K562 (cell line): ENCODE data around the gene ROPN1L. TPM values are rescaled to one million over a fixed set of nuclear protein-coding genes. Genes with fewer than 3 reads are reported as not detected.

ENCODE experiments used
- ARNT ChIP-seq, 2 experiments: fragments of 450-650 bp; IDR thresholded peaks; 2 replicates each; pipeline ENCODE4 v1.6.1; 2016; ENCODE audit warnings: mild to moderate bottlenecking in 1 of 2
- ATF3 ChIP-seq, 2 experiments: fragments of 450-650 bp in 1 of 2; sonication (generic) in 1 of 2; formaldehyde crosslinking in 1 of 2; IDR thresholded peaks in 1 of 2; conservative IDR thresholded peaks in 1 of 2; 2 replicates each; pipeline versions ENCODE4 v1.6.1 to v1.8.1; 2016 to 2023; ENCODE audit warnings: mild to moderate bottlenecking in 2 of 2, moderate library complexity in 2 of 2, inconsistent platforms in 1 of 2, missing genetic modification reagents in 1 of 2
- ELF1 ChIP-seq: fragments of 200-800 bp; sonication (Bioruptor generic); IDR thresholded peaks from 2 replicates; pipeline ENCODE4 v1.6.1; 2016; ENCODE audit warnings: missing genetic modification characterization, missing compliant biosample characterization
- ESRRA ChIP-seq: fragments of 450-650 bp; IDR thresholded peaks from 2 replicates; pipeline ENCODE4 v1.6.1; 2014; ENCODE audit warnings: low read depth, mild to moderate bottlenecking, moderate library complexity, borderline replicate concordance
- FOXA1 ChIP-seq: fragments of 450-650 bp; IDR thresholded peaks from 2 replicates; pipeline ENCODE4 v1.6.1; 2016; ENCODE audit warnings: mild to moderate bottlenecking, borderline replicate concordance
- HDAC2 ChIP-seq: fragments of 450-650 bp; IDR thresholded peaks from 2 replicates; pipeline ENCODE4 v1.6.1; 2016; ENCODE audit warnings: mild to moderate bottlenecking
- HMBOX1 ChIP-seq: sonication (generic); IDR thresholded peaks from 2 replicates; pipeline ENCODE4 v1.6.1; 2016
- KLF6 ChIP-seq: fragments of 250-450 bp; sonication (Bioruptor Pico); IDR thresholded peaks from 2 replicates; pipeline ENCODE4 v1.4.0; 2020; ENCODE audit warnings: mild to moderate bottlenecking, moderate library complexity, borderline replicate concordance
- MNT ChIP-seq, 2 experiments: fragments of 450-650 bp; conservative IDR thresholded peaks; 2 replicates each; pipeline ENCODE4 v1.6.1; 2017; ENCODE audit warnings: mild to moderate bottlenecking in 2 of 2, moderate library complexity in 2 of 2
- NR2C1 ChIP-seq, 2 experiments: fragments of 450-650 bp; IDR thresholded peaks; 2 replicates each; pipeline ENCODE4 v1.6.1; 2017; ENCODE audit warnings: mild to moderate bottlenecking in 2 of 2, antibody characterized with exemption in 1 of 2, inconsistent platforms in 1 of 2, missing compliant biosample characterization in 1 of 2, missing genetic modification characterization in 1 of 2
- THRA ChIP-seq: fragments of 450-650 bp; IDR thresholded peaks from 2 replicates; pipeline ENCODE4 v1.6.1; 2017; ENCODE audit warnings: mild to moderate bottlenecking, moderate library complexity
- ZNF140 ChIP-seq: fragments of 250-450 bp; sonication (Bioruptor Pico); IDR thresholded peaks from 2 replicates; pipeline ENCODE4 v1.8.0; 2021; ENCODE audit warnings: moderate library complexity, mild to moderate bottlenecking, inconsistent platforms
- ZNF318 ChIP-seq, 2 experiments: fragments of 450-650 bp; IDR thresholded peaks; 2 replicates each; pipeline ENCODE4 v1.6.1; 2016; ENCODE audit warnings: mild to moderate bottlenecking in 2 of 2, borderline replicate concordance in 1 of 2, low read depth in 1 of 2, moderate library complexity in 1 of 2
- polyA plus RNA-seq, 8 experiments: library from polyadenylated mRNA; depleted of rRNA in 4 of 8; stranded (reverse) in 5 of 8; unstranded in 3 of 8; fragments of >200 nt; fragmentation: Nextera tagmentation in 2 of 8; fragmentation: Illumina TruSeq in 1 of 8; extraction: Ambion mirVana in 2 of 8; extraction: Trizol in 1 of 8; gene quantifications; 2 replicates each; pipeline versions ENCODE4 v1.2.1 to v1.2.3, GENCODE V29; 2011 to 2014; ENCODE audit warnings: inconsistent platforms in 1 of 8, missing spikeins in 1 of 8
- total RNA-seq, 7 experiments: library from RNA; depleted of rRNA in 6 of 7; stranded (reverse); fragments of >200 nt in 6 of 7; fragmentation: Illumina TruSeq in 2 of 7; extraction: Trizol in 2 of 7; gene quantifications; 2 replicates each; pipeline versions ENCODE4 v1.2.1 to v1.2.3, GENCODE V29; 2011 to 2021; ENCODE audit warnings: low replicate concordance in 1 of 7

ROPN1L gene
- total and polyA plus RNA-seq, 9 of the 15 experiments (the other 6 are each of a cell fraction or from before 2014, with no cell fraction given): 0.04 to 0.85 (median 0.24) TPM; not detected in 3

- peak; percentile 56 to 69; a peak in 2 of 4 replicates for TF ChIP-seq ZNF318 (IDR thresholded peaks at IDR 0.05; ENCODE audit: borderline replicate concordance in 1 of 2, low read depth in 1 of 2)
- peak in 1 of 2 experiments; percentile 93; a peak in 2 of 4 replicates for TF ChIP-seq ARNT (IDR thresholded peaks at IDR 0.05)
- TF ChIP-seq NR2C1 (IDR thresholded peaks at IDR 0.05): peak; percentile 81; the same call in 1 of the 2 replicates
- peak; percentile 92 for TF ChIP-seq NR2C1 (tag; IDR thresholded peaks at IDR 0.05)
- TF ChIP-seq FOXA1: peak; percentile 95
- TF ChIP-seq ATF3 (IDR thresholded peaks at IDR 0.05): peak; percentile 86
- peak; percentile 61; the same call in 1 of the 2 replicates for TF ChIP-seq ATF3 (CRISPR knock-in tag; conservative IDR thresholded peaks at IDR 0.05)
- peak; percentile 92 for TF ChIP-seq ESRRA
- no peak for TF ChIP-seq ZNF140 (CRISPR knock-in tag)
- TF ChIP-seq THRA: no peak
- TF ChIP-seq MNT (conservative IDR thresholded peaks at IDR 0.05): peak in 1 of 2 experiments; percentile 60; a peak in 1 of 4 replicates
- no peak for TF ChIP-seq KLF6 (CRISPR knock-in tag)
- peak; percentile 95 for TF ChIP-seq HMBOX1
- TF ChIP-seq HDAC2: peak; percentile 98
- TF ChIP-seq ELF1 (tag): no peak
Observed at GRCh38 chr5:10507575-10508096, 66.0 kb downstream of the ROPN1L start (continued).
